ENCODE data around the gene SAG. TPM values are rescaled to one million over a fixed set of nuclear protein-coding genes. Genes with fewer than 3 reads are reported as not detected.

Gene SAG
- total and polyA plus RNA-seq, 9 of the 15 experiments (the other 6 are each of a cell fraction or from before 2014, with no cell fraction given) = 0.04 to 0.64 (median 0.31) TPM; not detected in 5

DNA sequence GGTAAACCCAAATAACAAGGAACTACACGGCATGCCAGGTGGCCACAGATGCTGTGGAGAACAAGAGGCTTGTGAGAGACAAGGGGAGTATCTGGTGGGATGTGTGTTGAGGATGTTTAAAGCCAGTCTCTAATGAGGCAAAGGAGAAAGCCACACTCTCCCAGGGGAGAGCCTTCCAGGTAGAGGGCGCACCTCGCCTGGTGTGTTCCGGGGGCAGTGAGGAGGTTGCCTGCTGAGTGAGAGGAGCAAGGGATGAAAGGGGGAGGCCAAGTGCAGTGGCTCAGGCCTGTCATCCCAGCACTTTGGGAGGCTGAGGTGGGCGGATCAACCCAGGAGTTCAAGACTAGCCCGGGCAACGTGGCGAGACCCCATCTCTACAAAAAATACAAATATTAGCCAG is 16.2 kb downstream of the SAG start (continued):
- TF ChIP-seq POLR3G (IDR thresholded peaks at IDR 0.05; ENCODE audit: extremely low read depth, insufficient read length, insufficient replicate concordance) (no peak), BRF1 (IDR thresholded peaks at IDR 0.05; ENCODE audit: borderline replicate concordance, extremely low read depth, insufficient read length) (no peak), ZNF436 (CRISPR knock-in tag; IDR thresholded peaks at IDR 0.05) (no peak), ZMIZ1 (IDR thresholded peaks at IDR 0.05; ENCODE audit: low read depth in 2 of 2, low read length in 2 of 2) (no peak), RB1 (IDR thresholded peaks at IDR 0.05; ENCODE audit: low read depth) (no peak), CTCF (IDR thresholded peaks at IDR 0.05 in 2 of 3, conservative IDR thresholded peaks at IDR 0.05 in 1 of 3; ENCODE audit: insufficient read depth in 2 of 3, low read depth in 1 of 3, low read length in 3 of 3) (peak; percentile 29 to 39 (median 38); a peak in 3 of 6 replicates), KAT7 (CRISPR knock-in tag; IDR thresholded peaks at IDR 0.05; ENCODE audit: borderline replicate concordance) (no peak), ATF1 (CRISPR knock-in tag; IDR thresholded peaks at IDR 0.05) (no peak), ATF1 (tag; IDR thresholded peaks at IDR 0.05) (no peak), ZNF274 (IDR thresholded peaks at IDR 0.05; ENCODE audit: borderline replicate concordance, low read depth, low read length) (no peak), POLR2AphosphoS2 (IDR thresholded peaks at IDR 0.05; ENCODE audit: low read length) (no peak), MEIS2 (IDR thresholded peaks at IDR 0.05; ENCODE audit: partially characterized antibody) (no peak)
- TF ChIP-seq, protein P1, sequence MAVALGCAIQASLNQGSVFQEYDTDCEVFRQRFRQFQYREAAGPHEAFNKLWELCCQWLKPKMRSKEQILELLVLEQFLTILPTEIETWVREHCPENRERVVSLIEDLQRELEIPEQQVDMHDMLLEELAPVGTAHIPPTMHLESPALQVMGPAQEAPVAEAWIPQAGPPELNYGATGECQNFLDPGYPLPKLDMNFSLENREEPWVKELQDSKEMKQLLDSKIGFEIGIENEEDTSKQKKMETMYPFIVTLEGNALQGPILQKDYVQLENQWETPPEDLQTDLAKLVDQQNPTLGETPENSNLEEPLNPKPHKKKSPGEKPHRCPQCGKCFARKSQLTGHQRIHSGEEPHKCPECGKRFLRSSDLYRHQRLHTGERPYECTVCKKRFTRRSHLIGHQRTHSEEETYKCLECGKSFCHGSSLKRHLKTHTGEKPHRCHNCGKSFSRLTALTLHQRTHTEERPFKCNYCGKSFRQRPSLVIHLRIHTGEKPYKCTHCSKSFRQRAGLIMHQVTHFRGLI (CRISPR knock-in tag; IDR thresholded peaks at IDR 0.05) = no peak
